Body of pancreas (tissue), 4 donors: Measurements from ENCODE around the gene ARHGAP30. TPM values are rescaled to one million over a fixed set of nuclear protein-coding genes. Genes with fewer than 3 reads are reported as not detected.
"Not testable (repeated sequence)": the region's sequence is repeated elsewhere in the genome, so short reads cannot be mapped to it uniquely, and the experiment has no call there.

Source experiments
- ATAC-seq: fragments of 150-250 bp; one replicate; pipeline ENCODE4 v1.9.1; 2016
- DNase-seq, 4 donors: peaks; one replicate each; pipeline ENCODE4 v3.0.0-alpha.2; 2019
- H3K27ac ChIP-seq, 4 donors: fragments of 200-600 bp; sonication (generic); 1 replicate in 3 of 4; 2 replicates in 1 of 4; pipeline versions ENCODE4 v1.5.1 to v1.6.1; 2016 to 2019; ENCODE audit warnings: mild to moderate bottlenecking in 1 of 4, mixed read lengths in 1 of 4, moderate library complexity in 1 of 4
- H3K27me3 ChIP-seq, 2 donors: fragments of 200-600 bp; sonication (generic); one replicate each; pipeline ENCODE4 v1.6.0; 2016; ENCODE audit warnings: mild to moderate bottlenecking in 1 of 2
- H3K36me3 ChIP-seq, 2 donors: fragments of 200-600 bp; sonication (generic); replicated peaks in 1 of 2; 2 replicates each; pipeline ENCODE4 v1.5.1; 2016; ENCODE audit warnings: low read depth in 2 of 2; ENCODE audit not compliant: insufficient read depth in 1 of 2
- H3K4me1 ChIP-seq: fragments of 200-600 bp; sonication (generic); one replicate; pipeline ENCODE4 v1.6.0; 2016
- H3K4me3 ChIP-seq, 2 donors: fragments of 200-600 bp; sonication (generic); 1 replicate in 1 of 2; 2 replicates in 1 of 2; pipeline ENCODE4 v1.5.1; 2016 to 2019
- H3K9me3 ChIP-seq, 3 donors: fragments of 200-600 bp; sonication (generic); 1 replicate in 2 of 3; 2 replicates in 1 of 3; pipeline ENCODE4 v1.5.1; 2016
- POLR2A ChIP-seq, 3 donors: fragments of 450-650 bp; IDR thresholded peaks; one replicate each; pipeline ENCODE4 v1.6.1; 2016; ENCODE audit warnings: antibody characterized with exemption in 3 of 3, mild to moderate bottlenecking in 2 of 3
- WGBS, 2 donors: methylation state at CpG; one replicate each; pipeline ENCODE4 v1.1.5; 2017; 5-methylcytosine and 5-hydroxymethylcytosine counted together
- intact Hi-C: fragments of 100-400 bp; cut with DNase I; formaldehyde crosslinking; loops from one replicate; pipeline ENCODE4 v1.15.1; 2023
- total RNA-seq, 2 donors: library from RNA; depleted of rRNA; stranded (reverse); fragments of >200 nt; gene quantifications; one replicate each; pipeline ENCODE4 v1.1.0, GENCODE V29; 2016
- TF ChIP-seq, protein P1 (sequence below), 7 experiments: fragments of 450-650 bp in 4 of 7; fragments of 200-600 bp in 3 of 7; sonication (generic) in 3 of 7; IDR thresholded peaks; one replicate each; pipeline ENCODE4 v1.5.1; 2016 to 2019; ENCODE audit warnings: antibody characterized with exemption in 7 of 7

ARHGAP30 gene
- total RNA-seq, 2 donors from 2014 or later: 3.1 to 4.9 TPM

DNA sequence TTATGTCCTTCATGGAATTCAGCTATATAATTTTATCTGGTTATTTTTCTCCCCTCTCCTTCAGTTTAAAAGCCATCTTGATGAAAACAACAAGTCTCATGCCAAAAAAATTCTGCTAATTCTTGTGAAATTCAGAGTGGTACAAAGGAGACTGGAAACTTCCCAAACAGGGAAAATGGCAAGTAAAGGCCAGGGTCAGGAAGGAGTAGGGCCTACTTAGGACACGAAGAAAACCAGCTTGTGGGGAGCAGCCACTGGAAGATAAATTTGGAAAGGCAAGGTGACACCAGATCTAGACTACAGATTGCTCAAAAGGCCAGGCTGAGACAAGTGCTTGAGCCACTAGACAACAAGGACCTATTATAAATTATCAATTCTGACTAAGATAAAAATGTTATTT, 37.3 kb downstream of the ARHGAP30 start:
- no peaks in the 10 kb centered on the region for H3K27me3 ChIP-seq
- ATAC-seq: no peak
- intact Hi-C loops: no loop called here
- no peaks in the 10 kb centered on the region for H3K4me1 ChIP-seq
- DNase-seq: no peak
- H3K9me3 ChIP-seq: no peaks in the 10 kb centered on the region
- no peak overlapping the region for H3K27ac ChIP-seq
- WGBS, 2 donors: 54 to 58% methylated on average over 1 of the region's 1 CpG
- H3K36me3 ChIP-seq: no peaks in the 10 kb centered on the region
- H3K4me3 ChIP-seq: no peak overlapping the region
- no peak for TF ChIP-seq POLR2A (IDR thresholded peaks at IDR 0.05)
- TF ChIP-seq, protein P1, sequence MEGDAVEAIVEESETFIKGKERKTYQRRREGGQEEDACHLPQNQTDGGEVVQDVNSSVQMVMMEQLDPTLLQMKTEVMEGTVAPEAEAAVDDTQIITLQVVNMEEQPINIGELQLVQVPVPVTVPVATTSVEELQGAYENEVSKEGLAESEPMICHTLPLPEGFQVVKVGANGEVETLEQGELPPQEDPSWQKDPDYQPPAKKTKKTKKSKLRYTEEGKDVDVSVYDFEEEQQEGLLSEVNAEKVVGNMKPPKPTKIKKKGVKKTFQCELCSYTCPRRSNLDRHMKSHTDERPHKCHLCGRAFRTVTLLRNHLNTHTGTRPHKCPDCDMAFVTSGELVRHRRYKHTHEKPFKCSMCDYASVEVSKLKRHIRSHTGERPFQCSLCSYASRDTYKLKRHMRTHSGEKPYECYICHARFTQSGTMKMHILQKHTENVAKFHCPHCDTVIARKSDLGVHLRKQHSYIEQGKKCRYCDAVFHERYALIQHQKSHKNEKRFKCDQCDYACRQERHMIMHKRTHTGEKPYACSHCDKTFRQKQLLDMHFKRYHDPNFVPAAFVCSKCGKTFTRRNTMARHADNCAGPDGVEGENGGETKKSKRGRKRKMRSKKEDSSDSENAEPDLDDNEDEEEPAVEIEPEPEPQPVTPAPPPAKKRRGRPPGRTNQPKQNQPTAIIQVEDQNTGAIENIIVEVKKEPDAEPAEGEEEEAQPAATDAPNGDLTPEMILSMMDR (IDR thresholded peaks at IDR 0.05): no peak

DNA sequence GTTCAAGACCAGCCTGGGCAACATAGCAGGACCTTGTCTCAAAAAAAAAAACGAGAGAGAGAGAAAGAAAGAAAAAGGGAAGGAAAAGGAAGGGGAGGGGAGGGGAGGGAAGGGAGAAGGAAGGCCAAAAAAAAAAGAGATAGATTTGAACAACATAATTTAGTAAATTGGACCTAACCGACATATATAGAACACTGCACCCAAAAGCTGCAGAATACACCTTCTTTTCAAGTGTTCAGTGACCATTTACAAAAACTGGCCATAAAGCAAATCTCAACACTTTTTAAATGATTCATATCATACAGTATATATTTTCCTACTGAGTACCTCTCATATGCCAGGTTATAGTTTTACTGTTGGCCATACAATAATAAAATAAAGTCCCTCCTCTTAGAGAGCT, 37.8 kb downstream of the ARHGAP30 start:
- DNase-seq (no peak), ATAC-seq (no peak)
- 63 to 70% methylated on average over 2 of the region's 2 CpGs for WGBS, 2 donors
- no peaks in the 10 kb centered on the region for H3K27me3 ChIP-seq
- no peak overlapping the region for H3K27ac ChIP-seq
- no peaks in the 10 kb centered on the region for H3K36me3 ChIP-seq
- no peaks in the 10 kb centered on the region for H3K9me3 ChIP-seq
- intact Hi-C loops: no loop called here
- TF ChIP-seq, protein P1 (IDR thresholded peaks at IDR 0.05): no peak
- TF ChIP-seq POLR2A (IDR thresholded peaks at IDR 0.05): no peak
- peaks cover 4% of the 10 kb centered on the region for H3K4me1 ChIP-seq
- no peak overlapping the region for H3K4me3 ChIP-seq

DNA sequence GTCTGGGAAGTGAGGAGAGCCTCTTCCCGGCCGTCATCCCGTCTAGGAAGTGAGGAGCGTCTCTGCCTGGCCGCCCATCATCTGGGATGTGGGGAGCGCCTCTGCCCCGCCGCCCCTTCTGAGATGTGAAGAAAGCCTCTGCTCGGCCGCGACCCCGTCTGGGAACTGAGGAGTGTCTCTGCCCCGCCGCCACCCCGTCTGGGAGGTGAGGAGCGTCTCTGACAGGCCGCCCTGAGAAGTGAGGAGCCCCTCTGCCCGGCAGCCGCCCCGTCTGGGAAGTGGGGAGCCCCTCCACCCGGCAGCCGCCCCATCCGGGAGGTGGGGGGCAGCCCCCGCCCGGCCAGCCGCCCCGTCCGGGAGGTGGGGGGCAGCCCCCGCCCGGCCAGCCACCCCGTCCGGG, 40.2 kb downstream of the ARHGAP30 start:
- H3K4me1 ChIP-seq, H3K27me3 ChIP-seq, intact Hi-C loops, H3K27ac ChIP-seq, H3K9me3 ChIP-seq, H3K4me3 ChIP-seq, H3K36me3 ChIP-seq, DNase-seq, ATAC-seq: not testable (repeated sequence)
- 93% methylated on average over 23 of the region's 32 CpGs; no CpG with 5 or more reads in 1 of the 2 donors for WGBS, 2 donors

DNA sequence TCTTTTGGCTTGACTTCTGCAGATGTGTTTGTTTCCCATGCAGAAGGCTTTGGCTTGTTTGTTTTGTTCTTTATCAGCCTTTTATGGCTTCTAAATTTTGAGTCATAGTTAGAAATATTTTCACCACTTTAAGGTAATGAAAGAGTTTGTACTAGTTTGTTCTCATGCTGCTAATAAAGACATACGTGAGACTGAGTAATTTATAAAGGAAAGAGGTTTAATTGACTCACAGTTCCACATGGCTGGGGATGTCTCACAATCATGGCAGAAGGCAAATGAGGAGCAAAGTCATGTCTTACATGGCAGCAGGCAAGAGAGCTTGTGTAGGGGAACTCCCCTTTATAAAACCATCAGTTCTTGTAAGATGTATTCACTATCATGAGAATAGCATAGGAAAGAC, 42.7 kb downstream of the ARHGAP30 start:
- intact Hi-C loops, ATAC-seq, H3K9me3 ChIP-seq, H3K27ac ChIP-seq, H3K4me3 ChIP-seq, H3K27me3 ChIP-seq, H3K36me3 ChIP-seq, DNase-seq: not testable (repeated sequence)
- 47 to 48% methylated on average over 1 of the region's 1 CpG for WGBS, 2 donors
- H3K4me1 ChIP-seq: peaks cover 12% of the 10 kb centered on the region

DNA sequence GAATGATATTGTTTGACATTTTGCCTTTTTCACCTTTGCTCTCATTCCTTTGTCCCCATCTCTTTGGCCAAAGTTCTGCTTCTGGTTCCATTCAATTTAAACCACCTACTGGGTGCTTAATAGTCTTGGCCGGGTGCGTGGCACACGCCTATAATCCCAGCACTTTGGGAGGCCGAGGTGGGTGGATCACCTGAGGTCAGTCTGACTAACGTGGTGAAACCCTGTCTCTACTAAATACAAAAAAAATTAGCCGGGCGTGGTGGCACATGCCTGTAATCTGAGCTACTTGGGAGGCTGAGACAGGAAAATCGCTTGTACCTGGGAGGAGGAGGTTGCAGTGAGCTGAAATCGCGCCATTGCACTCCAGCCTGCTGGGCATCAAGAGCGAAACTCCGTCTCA, 47.3 kb downstream of the ARHGAP30 start:
- intact Hi-C loops, H3K36me3 ChIP-seq, DNase-seq, H3K4me3 ChIP-seq, H3K9me3 ChIP-seq, H3K27me3 ChIP-seq, ATAC-seq: not testable (repeated sequence)
- H3K27ac ChIP-seq: peak overlapping the region in 2 of 4 donors; percentile 91 to 98
- H3K4me1 ChIP-seq: peaks cover 46% of the 10 kb centered on the region
- 87 to 89% methylated on average over 12 of the region's 12 CpGs for WGBS, 2 donors

DNA sequence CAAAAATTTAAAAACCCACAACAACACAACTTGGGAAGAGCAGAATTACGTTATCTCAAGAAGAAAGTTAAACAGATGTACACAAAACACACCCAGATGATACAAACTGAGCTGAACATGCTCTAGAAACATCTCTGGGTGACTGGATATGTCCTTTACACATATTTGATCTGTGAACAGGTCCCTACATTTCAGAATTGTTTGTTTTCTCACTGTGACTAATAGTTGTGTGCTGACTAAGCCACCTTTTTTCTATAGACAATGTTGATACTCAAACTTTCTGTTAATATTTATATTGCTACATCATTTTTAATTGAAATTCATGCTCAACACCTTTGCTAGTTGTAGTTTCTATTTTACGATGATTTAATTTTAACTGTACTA, 47.7 kb downstream of the ARHGAP30 start:
- no peak for TF ChIP-seq POLR2A (IDR thresholded peaks at IDR 0.05)
- TF ChIP-seq, protein P1 (IDR thresholded peaks at IDR 0.05): no peak
- H3K27ac ChIP-seq: peak overlapping the region in 3 of 4 donors; percentile 76 to 98 (median 91)

More for the DNA sequence above, 47.7 kb downstream of the ARHGAP30 start:
- H3K27me3 ChIP-seq: no peaks in the 10 kb centered on the region
- H3K4me1 ChIP-seq: peaks cover 48% of the 10 kb centered on the region
- no peaks in the 10 kb centered on the region for H3K36me3 ChIP-seq
- ATAC-seq: no peak
- DNase-seq: no peak
- intact Hi-C loops: no loop called here
- 66 to 84% methylated on average over 2 of the region's 2 CpGs for WGBS, 2 donors
- H3K4me3 ChIP-seq: no peak overlapping the region
- H3K9me3 ChIP-seq: no peaks in the 10 kb centered on the region
